Activated CD8-positive, alpha-beta memory T cell treated with anti-CD3 and anti-CD28 coated beads, Interleukin-2, amount 50 U/mL, for 48 hours (primary cell): ENCODE data around the gene MRPL48.
"Not testable (repeated sequence)": the region's sequence is repeated elsewhere in the genome, so short reads cannot be mapped to it uniquely, and the experiment has no call there.

ENCODE experiments used
- DNase-seq: peaks from one replicate; pipeline ENCODE4 v3.0.0-alpha.2; 2020

Gene MRPL48

DNA sequence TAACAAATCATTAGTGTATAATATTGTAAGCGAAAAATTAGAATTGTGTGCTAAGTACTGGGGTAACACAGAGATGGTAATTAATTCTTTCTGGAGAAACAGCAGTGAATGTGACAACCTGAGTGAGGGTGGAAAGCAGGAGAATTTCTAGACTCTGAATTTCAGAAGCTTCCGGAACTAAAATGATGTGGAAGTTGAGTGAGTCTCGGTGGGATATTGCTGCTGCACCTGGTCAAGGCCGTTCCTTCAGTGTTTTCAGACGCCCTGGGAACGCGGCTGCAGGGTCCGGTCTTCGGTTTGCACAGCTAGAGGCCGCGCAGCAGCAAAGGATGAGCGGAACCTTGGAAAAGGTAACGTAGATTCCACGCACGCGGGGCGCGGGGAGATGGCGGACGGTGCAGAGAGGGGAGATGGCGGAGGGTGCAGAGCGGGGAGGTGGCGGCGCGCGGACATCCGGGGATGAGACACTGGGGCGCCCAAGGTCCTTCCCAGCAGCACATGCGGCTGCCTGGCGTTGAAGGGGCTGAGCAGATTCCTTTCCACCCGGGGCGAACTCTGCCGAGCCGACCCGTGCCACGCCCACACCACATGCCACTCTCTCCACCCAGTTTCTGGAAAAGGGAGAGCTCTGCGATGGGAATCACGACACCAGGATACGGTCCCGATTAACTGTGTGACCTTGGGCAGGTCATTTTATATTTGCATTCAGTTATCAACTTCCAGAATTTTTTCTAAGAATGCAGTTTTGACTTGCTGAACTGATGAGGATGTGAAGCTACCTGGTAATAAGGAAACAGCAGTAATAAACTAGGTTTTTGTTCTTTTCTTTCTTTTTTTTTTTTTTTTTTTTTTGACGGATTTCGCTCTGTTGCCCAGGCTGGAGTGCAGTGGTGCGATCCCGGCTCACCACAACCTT, at the start of gene MRPL48:
TSS of gene MRPL48 (plus strand) at position 232 of the 916 bp plus-strand sequence. CDS start at position 330, 98 bp downstream.
- DNase-seq: peak; percentile 93

DNA sequence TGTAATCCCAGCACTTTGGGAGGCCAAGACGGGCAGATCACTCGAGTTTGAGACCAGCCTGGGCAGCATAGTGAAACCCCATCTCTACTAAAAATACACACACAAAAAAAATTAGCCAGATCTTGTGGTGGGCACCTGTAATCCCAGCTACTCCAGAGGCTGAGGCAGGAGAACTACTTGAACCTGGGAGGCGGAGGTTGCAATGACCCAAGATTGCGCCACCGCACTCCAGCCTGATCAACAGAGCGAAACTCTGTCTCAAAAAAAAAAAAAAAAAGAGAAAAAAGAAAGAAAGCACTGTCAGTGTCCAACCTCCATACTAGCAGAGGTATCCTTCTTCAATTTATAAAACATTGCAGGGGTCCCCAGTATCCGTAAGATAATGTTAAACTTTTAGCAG, 44.6 kb upstream of the MRPL48 start:
- no peak for DNase-seq

- no peak for DNase-seq
These were observed 41.0 kb upstream of the MRPL48 start for GRCh38 chr11:73746701-73747100.

DNA sequence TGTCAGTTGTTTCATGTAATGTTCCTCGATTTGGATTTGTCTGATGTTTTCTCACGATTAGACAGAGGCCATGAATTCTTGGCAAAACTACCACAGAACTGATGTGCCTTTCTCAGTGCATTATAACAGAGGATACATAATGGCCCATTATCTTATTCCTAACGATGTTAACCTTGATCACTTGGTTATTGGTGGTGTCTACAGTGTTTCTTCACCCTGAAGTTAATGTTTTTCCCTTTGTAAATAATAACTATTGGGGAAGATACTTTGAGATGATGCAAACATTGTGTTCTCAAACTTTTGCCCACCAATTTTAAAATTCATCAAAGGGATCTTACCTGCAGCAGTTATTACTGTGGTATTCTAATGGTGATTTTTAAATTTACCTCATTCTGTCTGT, 39.9 kb upstream of the MRPL48 start:
- DNase-seq: no peak

DNA sequence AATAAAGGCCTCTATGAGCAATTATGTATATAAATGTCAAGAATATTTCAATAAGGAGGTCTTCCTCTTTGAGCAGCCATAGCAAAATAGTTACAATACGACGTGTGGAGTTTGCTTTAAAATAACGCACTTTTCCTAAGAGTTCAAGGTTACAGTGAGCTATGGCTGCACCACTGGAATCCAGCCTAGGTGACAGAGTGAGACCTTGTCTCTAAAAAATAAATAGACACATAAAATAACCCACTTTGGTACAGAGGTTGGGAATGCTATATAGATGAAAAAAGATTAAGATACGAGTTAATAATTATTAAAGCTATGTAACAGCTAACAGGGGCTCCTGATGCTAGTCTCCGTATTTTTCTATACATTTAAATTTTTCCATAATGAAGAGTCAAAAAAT, 39.4 kb upstream of the MRPL48 start:
- DNase-seq: no peak

DNA sequence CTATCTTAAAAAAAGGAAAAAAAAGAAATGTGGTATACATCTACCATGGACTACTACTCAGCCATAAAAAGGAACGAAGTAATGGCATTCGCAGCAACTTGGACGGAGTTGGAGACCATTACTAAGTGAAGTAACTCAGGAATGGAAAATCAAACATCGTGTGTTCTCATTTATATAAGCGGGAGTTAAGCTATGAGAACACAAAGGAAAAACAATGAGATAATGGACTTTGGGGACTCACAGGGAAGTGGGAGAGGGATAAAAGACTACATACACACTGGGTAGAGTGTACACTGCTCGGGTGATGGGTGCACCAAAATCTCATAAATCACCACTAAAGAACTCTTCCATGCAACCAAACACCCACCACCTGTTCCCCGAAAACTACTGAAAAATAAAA, 38.6 kb upstream of the MRPL48 start:
- DNase-seq: no peak

- no peak for DNase-seq
These were observed 37.4 kb upstream of the MRPL48 start for GRCh38 chr11:73750228-73750627.

DNA sequence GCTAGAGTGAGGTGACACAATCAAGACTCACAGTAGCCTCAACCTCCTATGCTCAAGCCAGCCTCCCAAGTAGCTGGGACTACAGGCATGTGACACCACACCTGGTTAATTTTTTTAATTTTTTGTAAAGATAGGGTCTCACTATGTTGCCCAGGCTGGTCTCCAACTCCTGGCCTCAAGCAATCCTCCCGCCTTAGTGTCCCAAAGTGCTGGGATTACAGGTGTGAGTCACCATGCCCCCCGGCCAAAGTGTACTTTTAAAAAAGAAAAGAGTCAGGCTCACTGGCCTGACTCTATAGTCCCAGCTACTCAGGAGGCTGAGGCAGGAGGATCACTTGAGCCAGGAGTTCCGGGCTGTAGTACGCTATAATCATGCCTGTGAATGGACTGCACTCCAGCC, 36.8 kb upstream of the MRPL48 start:
- DNase-seq: not testable (repeated sequence)

- no peak for DNase-seq
These were observed 35.3 kb upstream of the MRPL48 start for GRCh38 chr11:73752216-73752867.

GRCh38 chr11:73752903-73753302, 34.8 kb upstream of the MRPL48 start:
- no peak for DNase-seq

- DNase-seq: no peak
These were observed 33.7 kb upstream of the MRPL48 start for GRCh38 chr11:73753938-73754337.

GRCh38 chr11:73755670-73756069, 32.0 kb upstream of the MRPL48 start:
- no peak for DNase-seq

GRCh38 chr11:73757598-73757997, 30.1 kb upstream of the MRPL48 start:
- DNase-seq: no peak

GRCh38 chr11:73758451-73758850, 29.2 kb upstream of the MRPL48 start:
- no peak for DNase-seq

DNA sequence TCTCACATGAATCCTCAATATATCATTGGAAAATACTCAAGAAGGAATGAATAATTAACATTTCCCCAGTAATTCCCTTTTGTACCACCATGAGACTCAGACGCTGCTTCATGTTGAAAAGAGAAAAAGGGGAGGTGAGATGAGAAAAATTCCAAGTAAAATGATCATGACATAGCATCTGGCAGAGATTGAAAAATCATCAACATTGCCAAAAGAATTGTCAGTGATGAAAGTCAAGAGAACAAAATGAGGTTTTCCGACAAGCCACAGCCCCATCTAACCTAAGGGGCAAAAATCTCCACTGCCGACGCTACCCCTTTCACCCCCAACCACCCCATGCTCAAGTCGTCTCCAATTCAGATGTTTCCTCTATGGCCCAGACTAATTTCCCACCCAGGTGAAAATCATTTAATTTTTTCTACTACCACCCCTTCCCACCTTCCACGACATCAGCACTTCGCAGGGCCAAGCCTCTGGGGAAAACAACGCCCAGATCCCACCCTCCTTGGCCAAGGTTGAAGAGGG, 28.0 kb upstream of the MRPL48 start:
- no peak for DNase-seq

DNA sequence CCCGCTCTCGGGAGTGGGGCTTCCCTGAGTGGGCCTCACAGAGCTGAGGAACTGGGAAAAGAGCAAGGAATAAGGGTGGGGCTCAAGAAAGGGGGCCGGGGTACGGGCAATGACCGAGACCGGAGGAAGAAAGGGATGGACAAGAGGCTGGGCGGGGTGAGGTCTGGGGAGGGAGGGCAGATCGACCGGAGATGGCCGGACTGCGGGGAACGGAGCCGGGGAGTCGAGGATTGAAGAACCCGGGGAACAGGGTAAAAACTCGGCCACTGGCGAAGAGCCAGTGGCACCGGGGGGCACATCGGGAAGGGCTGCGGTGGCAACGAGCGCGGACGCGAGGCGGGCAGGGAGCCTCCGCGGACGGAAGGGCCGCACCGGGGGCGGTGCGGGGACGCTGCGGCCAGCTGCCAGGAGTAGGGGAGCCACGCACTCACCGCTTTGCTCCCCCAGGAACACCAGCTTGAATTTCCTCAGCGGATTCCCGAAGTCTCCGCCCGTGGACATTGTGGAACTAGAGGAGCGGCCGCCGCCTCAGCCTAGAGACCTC, 27.5 kb upstream of the MRPL48 start:
- DNase-seq: peak; percentile 56

DNA sequence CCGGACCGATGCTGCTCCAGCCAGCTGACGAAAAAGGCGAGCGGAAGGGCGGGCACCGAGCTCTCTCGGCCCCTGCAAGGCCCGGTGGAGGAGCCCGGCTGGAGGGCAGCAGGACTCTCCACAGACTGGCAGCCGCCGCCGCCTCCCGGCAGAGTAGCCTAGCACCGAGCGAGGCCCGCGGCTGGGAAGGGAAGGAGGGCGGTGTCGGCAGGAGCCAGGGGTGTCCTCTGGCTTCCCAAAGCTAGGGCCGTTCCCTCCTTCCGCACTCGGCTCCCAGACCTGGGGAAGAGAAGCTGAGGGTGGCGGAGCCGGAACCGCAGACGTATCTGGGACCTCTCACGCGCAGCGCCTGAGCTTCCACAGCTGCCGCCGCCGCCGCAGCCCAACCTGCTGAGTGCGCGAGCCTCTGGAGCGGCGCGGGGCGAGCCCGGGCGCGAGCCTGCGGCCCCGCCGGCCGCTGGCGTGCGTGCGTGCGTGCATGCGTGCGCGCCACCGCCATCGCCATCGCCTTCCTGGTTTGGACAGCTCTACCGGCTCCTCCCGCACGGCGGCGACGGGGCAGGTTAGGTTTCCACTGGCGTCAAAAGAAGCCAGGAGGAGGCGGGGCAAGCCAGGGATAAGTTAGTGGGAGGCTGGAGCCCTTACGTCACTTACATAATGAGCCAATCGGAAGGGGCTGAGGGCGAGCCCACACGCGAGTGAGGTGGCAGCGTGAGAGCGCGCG, 26.8 kb upstream of the MRPL48 start, which contains the start of gene RAB6A:
TSS of gene RAB6A (minus strand) at position 396 of the 724 bp plus-strand sequence. CDS start 439 bp downstream, outside the sequence.
- peak; percentile 98 for DNase-seq

GRCh38 chr11:73761403-73761945, 26.2 kb upstream of the MRPL48 start:
- no peak for DNase-seq

DNA sequence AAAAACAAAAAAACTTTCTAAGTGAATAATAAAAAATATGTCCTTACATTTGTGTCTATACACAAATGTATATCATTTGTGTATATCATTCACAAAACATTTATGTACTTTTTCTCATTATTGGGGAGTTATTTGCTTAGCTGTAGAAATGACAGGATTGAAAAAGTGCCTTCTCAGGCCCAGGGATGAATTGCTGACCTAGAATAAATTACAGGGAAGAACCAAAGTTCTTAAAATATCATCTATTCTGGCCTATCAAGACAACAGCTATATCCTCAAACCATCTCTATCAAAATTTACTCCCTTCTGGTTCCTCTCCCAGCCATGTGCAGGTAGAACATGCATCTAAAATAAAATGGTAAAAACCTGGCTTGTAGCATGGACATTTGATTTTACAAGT, 24.9 kb upstream of the MRPL48 start:
- DNase-seq: no peak

GRCh38 chr11:73766763-73767162, 20.9 kb upstream of the MRPL48 start:
- DNase-seq: no peak

DNA sequence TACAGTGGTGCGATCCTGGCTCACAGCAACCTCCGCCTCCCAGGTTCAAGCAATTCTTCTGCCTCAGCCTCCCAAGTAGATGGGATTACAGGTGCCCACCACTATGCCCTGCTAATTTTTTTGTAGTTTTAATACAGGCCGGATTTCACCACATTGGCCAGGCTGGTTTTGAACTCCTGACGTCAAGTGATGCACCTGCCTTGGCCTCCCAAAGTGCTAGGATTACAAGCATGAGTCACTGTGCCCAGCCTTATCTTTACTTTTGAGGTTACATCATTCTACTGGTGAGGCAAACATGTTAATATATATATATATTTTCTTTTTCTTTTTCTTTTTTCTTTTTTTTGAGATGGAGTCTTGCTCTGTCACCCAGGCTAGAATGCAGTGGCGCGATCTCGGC, 16.9 kb upstream of the MRPL48 start:
- not testable (repeated sequence) for DNase-seq

DNA sequence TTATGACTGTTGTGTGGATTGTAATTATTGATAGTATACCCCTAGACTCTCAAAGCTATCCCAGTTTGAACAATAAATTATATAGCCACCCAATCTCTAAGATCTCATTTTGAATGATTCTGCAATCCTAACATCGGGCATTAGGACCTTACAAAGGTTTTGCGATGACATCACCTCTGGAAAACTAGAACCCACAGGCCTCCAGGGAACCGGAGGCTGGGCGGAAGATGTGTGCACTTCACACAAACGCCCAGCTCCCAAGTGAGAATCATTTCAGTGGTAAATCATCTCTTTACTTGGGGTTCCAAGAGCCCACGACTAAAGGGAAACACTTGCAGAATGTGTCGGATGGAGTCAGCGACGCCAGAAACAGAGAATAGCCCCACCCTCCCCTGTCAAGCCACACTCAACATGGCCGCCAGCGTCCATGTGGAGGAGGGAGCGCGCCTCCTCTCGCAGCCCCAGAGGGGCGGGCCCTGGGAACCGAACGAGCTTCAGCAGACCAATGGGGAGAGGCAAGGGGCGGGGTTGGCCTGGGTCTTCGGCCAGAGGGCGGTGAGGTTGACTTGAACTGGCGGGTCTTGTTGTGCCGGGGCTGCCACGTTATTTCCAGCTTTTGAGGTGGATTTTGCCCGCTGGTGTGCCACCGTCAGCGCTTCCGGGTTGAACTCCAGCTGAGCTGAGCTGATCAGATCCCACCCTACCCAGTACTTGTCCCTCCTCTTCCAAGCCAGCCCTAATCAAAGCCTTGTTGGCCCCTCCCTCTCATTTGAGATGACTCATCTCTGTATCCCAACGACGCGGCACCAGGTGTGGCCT, 8.4 kb upstream of the MRPL48 start:
- DNase-seq: peak; percentile 97
